ENCODE data around the gene SLC16A13. TPM values are rescaled to one million over a fixed set of nuclear protein-coding genes. Genes with fewer than 3 reads are reported as not detected.

The SLC16A13 gene
- total and polyA plus RNA-seq, 11 donors, result 0.83 to 2.1 (median 1.0) TPM

GRCh38 chr17:7077911-7078546 lies 42.2 kb downstream of the SLC16A13 start:
- Histone ChIP-seq H3K4me1 (peaks cover 0 to 27% (median 0%) of the 10 kb centered on the region in 12 donors), H3K9me3 (peaks cover 0 to 3% (median 0%) of the 10 kb centered on the region in 12 donors), H3K27ac (no peak overlapping the region), H3K36me3 (no peaks in the 10 kb centered on the region), H3K4me3 (peak overlapping the region in 2 of 12 donors; percentile 35 to 47), H3K27me3 (no peaks in the 10 kb centered on the region)
- intact Hi-C loops (cut with DNase I), result no loop called here
- no peak for TF ChIP-seq POLR2A (IDR thresholded peaks at IDR 0.05)
- TF ChIP-seq, protein P1, sequence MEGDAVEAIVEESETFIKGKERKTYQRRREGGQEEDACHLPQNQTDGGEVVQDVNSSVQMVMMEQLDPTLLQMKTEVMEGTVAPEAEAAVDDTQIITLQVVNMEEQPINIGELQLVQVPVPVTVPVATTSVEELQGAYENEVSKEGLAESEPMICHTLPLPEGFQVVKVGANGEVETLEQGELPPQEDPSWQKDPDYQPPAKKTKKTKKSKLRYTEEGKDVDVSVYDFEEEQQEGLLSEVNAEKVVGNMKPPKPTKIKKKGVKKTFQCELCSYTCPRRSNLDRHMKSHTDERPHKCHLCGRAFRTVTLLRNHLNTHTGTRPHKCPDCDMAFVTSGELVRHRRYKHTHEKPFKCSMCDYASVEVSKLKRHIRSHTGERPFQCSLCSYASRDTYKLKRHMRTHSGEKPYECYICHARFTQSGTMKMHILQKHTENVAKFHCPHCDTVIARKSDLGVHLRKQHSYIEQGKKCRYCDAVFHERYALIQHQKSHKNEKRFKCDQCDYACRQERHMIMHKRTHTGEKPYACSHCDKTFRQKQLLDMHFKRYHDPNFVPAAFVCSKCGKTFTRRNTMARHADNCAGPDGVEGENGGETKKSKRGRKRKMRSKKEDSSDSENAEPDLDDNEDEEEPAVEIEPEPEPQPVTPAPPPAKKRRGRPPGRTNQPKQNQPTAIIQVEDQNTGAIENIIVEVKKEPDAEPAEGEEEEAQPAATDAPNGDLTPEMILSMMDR (IDR thresholded peaks at IDR 0.05), result no peak
- DNase-seq (no peak), ATAC-seq (no peak)
- 81 to 85% (median 83%) methylated on average over 7 of the region's 7 CpGs for WGBS, 4 donors

GRCh38 chr17:7078711-7079110 lies 42.9 kb downstream of the SLC16A13 start:
- DNase-seq (no peak), ATAC-seq (no peak)
- no peaks in the 10 kb centered on the region for H3K36me3 ChIP-seq
- H3K4me1 ChIP-seq, result peaks cover 0 to 32% (median 0%) of the 10 kb centered on the region in 12 donors
- H3K9me3 ChIP-seq, result peaks cover 0 to 3% (median 0%) of the 10 kb centered on the region in 12 donors
- TF ChIP-seq, protein P1 (IDR thresholded peaks at IDR 0.05), result no peak
- TF ChIP-seq POLR2A (IDR thresholded peaks at IDR 0.05), result no peak
- 88 to 91% (median 91%) methylated on average over 10 of the region's 10 CpGs for whole genome bisulfite sequencing, 4 donors
- no peak overlapping the region for H3K27ac ChIP-seq
- H3K4me3 ChIP-seq, result peak overlapping the region in 3 of 12 donors; percentile 7 to 47 (median 35)
- H3K27me3 ChIP-seq, result no peaks in the 10 kb centered on the region
- intact Hi-C loops (cut with DNase I), result no loop called here

GRCh38 chr17:7079581-7080455 lies 44.0 kb downstream of the SLC16A13 start, which contains the start of gene CLEC10A:
Gene CLEC10A, minus strand, starts transcription at chr17:7080251. Its CDS starts 1,439 bp downstream, at chr17:7078812.
- ATAC-seq, result peak in 3 of 4 donors; percentile 66 to 81 (median 75)
- DNase-seq, result no peak

More at GRCh38 chr17:7079581-7080455, 44.0 kb downstream of the SLC16A13 start, which contains the start of gene CLEC10A:
- TF ChIP-seq, protein P1 (IDR thresholded peaks at IDR 0.05), result no peak
- no peak for TF ChIP-seq POLR2A (IDR thresholded peaks at IDR 0.05)
- Histone ChIP-seq H3K27ac (peak within 1 kb of the TSS in 5 of 12 donors; percentile 24 to 63 (median 34)), H3K9me3 (peaks cover 0 to 3% (median 0%) of the 10 kb centered on the region in 12 donors), H3K4me1 (peaks cover 0 to 39% (median 0%) of the 10 kb centered on the region in 12 donors), H3K36me3 (no peaks in the 10 kb centered on the region), H3K4me3 (peak within 1 kb of the TSS in 6 of 12 donors; percentile 2 to 47 (median 34)), H3K27me3 (no peaks in the 10 kb centered on the region)
- intact Hi-C loops (cut with DNase I), result no loop called here
- WGBS, 4 donors, result 65 to 70% (median 68%) methylated on average over 15 of the region's 15 CpGs

Data from heart left ventricle (tissue), 16 donors.